ENCODE data around the gene FN3K. TPM values are rescaled to one million over a fixed set of nuclear protein-coding genes. Genes with fewer than 3 reads are reported as not detected.
A peak's percentile ranks its signal among the peaks of the same experiment; 100 is the strongest.

Gene FN3K
- total and polyA plus RNA-seq, 2 of the 13 experiments (the other 11 are each of a cell fraction or from before 2014, with no cell fraction given): 3.5 to 12.2 TPM

DNA sequence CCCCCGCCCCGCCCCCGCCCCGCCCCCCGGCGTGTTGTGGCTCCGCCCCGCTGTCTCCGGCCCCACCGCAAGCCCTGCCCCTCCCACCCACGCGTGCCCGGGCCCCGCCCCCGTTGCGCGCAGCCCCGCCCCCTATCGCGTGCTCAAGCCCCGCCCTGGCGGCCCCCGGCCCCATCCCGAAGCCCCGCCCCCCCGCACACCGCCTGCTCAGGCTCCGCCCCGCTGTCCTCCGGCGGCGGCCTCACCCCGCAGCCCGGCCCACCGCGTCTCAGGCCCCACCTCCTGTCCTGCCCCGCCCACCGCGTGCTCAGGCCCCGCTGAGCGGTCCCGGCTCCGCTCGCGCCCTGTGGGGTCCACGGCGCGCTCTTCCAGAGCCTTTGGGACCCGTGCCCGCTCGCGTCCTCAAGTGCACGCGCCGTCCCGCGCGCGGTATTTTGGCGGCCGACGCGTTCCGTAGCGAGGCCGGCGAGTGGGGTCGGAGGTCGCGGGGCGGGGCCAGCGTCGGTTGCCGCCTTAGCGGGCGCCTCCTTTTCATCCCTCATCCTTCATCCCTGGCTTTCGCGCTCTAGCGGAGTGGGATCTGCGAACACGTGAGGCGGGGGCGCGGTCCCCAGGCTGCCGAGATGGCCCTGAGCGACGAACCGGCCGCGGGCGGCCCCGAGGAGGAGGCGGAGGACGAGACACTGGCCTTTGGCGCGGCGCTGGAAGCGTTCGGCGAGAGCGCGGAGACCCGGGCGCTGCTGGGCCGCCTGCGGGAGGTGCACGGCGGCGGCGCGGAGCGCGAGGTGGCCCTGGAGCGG is 16.4 kb downstream of the FN3K start, which contains the start of gene TBCD (continued):
- TF ChIP-seq PCBP2 (optimal IDR thresholded peaks at IDR 0.05; ENCODE audit: low read depth, low read length, poor library complexity, severe bottlenecking): no peak
- no peak for TF ChIP-seq TOE1 (CRISPR knock-in tag; IDR thresholded peaks at IDR 0.05)
- TF ChIP-seq SPEN (CRISPR knock-in tag; IDR thresholded peaks at IDR 0.05; ENCODE audit: low read depth): peak; percentile 93
- peak; percentile 93 for TF ChIP-seq HOXA5 (CRISPR knock-in tag; IDR thresholded peaks at IDR 0.05)
- 0 out of 2 replicates have a peak, but pooled peaks have one; percentile 33 for TF ChIP-seq NFYB (CRISPR knock-in tag; IDR thresholded peaks at IDR 0.05)
- peak; percentile 65; the same call in 1 of the 2 replicates for TF ChIP-seq ZNF773 (CRISPR knock-in tag; IDR thresholded peaks at IDR 0.05; ENCODE audit: borderline replicate concordance)
- TF ChIP-seq, protein P1, sequence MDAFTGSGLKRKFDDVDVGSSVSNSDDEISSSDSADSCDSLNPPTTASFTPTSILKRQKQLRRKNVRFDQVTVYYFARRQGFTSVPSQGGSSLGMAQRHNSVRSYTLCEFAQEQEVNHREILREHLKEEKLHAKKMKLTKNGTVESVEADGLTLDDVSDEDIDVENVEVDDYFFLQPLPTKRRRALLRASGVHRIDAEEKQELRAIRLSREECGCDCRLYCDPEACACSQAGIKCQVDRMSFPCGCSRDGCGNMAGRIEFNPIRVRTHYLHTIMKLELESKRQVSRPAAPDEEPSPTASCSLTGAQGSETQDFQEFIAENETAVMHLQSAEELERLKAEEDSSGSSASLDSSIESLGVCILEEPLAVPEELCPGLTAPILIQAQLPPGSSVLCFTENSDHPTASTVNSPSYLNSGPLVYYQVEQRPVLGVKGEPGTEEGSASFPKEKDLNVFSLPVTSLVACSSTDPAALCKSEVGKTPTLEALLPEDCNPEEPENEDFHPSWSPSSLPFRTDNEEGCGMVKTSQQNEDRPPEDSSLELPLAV (CRISPR knock-in tag; conservative IDR thresholded peaks at IDR 0.05; ENCODE audit: low read depth): no peak
- no peak for TF ChIP-seq ZNF577 (CRISPR knock-in tag; IDR thresholded peaks at IDR 0.05; ENCODE audit: borderline replicate concordance, low read depth)
- no peak; the same call in 1 of the 2 replicates for TF ChIP-seq NRL (CRISPR knock-in tag; IDR thresholded peaks at IDR 0.05; ENCODE audit: borderline replicate concordance)
- TF ChIP-seq ZNF432 (CRISPR knock-in tag; IDR thresholded peaks at IDR 0.05; ENCODE audit: borderline replicate concordance): no peak
- peak; percentile 92 for TF ChIP-seq HOXA3 (CRISPR knock-in tag; IDR thresholded peaks at IDR 0.05)
- no peak; the same call in 1 of the 2 replicates for TF ChIP-seq ZNF878 (CRISPR knock-in tag; IDR thresholded peaks at IDR 0.05)
- peak; percentile 65; the same call in 1 of the 2 replicates for TF ChIP-seq ZNF816 (CRISPR knock-in tag; IDR thresholded peaks at IDR 0.05; ENCODE audit: borderline replicate concordance)
- TF ChIP-seq SCMH1 (CRISPR knock-in tag; IDR thresholded peaks at IDR 0.05; ENCODE audit: borderline replicate concordance): no peak
- no peak for TF ChIP-seq ZNF660 (CRISPR knock-in tag; IDR thresholded peaks at IDR 0.05; ENCODE audit: borderline replicate concordance, low read depth)
- TF ChIP-seq SNRNP70 (IDR thresholded peaks at IDR 0.05; ENCODE audit: low read depth, low read length): no peak
- peak; percentile 95 for TF ChIP-seq NFKB2 (CRISPR knock-in tag; IDR thresholded peaks at IDR 0.05; ENCODE audit: borderline replicate concordance)
- TF ChIP-seq ZNF136 (CRISPR knock-in tag; IDR thresholded peaks at IDR 0.05; ENCODE audit: low read depth): no peak
- TF ChIP-seq RFX3 (CRISPR knock-in tag; IDR thresholded peaks at IDR 0.05): no peak; the same call in 1 of the 2 replicates
- TF ChIP-seq, protein P2, sequence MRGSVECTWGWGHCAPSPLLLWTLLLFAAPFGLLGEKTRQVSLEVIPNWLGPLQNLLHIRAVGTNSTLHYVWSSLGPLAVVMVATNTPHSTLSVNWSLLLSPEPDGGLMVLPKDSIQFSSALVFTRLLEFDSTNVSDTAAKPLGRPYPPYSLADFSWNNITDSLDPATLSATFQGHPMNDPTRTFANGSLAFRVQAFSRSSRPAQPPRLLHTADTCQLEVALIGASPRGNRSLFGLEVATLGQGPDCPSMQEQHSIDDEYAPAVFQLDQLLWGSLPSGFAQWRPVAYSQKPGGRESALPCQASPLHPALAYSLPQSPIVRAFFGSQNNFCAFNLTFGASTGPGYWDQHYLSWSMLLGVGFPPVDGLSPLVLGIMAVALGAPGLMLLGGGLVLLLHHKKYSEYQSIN (CRISPR knock-in tag; IDR thresholded peaks at IDR 0.05; ENCODE audit: borderline replicate concordance): no peak
- peak; percentile 56 for TF ChIP-seq ZNF143 (CRISPR knock-in tag; IDR thresholded peaks at IDR 0.05)
- TF ChIP-seq ZNF274 (CRISPR knock-in tag; IDR thresholded peaks at IDR 0.05): peak; percentile 96
- TF ChIP-seq MAF1 (CRISPR knock-in tag; IDR thresholded peaks at IDR 0.05; ENCODE audit: borderline replicate concordance): peak; percentile 74; the same call in 1 of the 2 replicates
- TF ChIP-seq, protein P3, sequence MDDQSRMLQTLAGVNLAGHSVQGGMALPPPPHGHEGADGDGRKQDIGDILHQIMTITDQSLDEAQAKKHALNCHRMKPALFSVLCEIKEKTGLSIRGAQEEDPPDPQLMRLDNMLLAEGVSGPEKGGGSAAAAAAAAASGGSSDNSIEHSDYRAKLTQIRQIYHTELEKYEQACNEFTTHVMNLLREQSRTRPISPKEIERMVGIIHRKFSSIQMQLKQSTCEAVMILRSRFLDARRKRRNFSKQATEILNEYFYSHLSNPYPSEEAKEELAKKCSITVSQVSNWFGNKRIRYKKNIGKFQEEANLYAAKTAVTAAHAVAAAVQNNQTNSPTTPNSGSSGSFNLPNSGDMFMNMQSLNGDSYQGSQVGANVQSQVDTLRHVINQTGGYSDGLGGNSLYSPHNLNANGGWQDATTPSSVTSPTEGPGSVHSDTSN (CRISPR knock-in tag; IDR thresholded peaks at IDR 0.05; ENCODE audit: borderline replicate concordance): peak; percentile 43; the same call in 1 of the 2 replicates
- no peak for TF ChIP-seq SMARCE1 (IDR thresholded peaks at IDR 0.05; ENCODE audit: borderline replicate concordance)
- TF ChIP-seq PAF1 (CRISPR knock-in tag; IDR thresholded peaks at IDR 0.05): no peak
- TF ChIP-seq, protein P4, sequence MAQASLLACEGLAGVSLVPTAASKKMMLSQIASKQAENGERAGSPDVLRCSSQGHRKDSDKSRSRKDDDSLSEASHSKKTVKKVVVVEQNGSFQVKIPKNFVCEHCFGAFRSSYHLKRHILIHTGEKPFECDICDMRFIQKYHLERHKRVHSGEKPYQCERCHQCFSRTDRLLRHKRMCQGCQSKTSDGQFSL (CRISPR knock-in tag; IDR thresholded peaks at IDR 0.05): no peak
